ENCODE measurements around the gene ABCG2.

Gene ABCG2

DNA sequence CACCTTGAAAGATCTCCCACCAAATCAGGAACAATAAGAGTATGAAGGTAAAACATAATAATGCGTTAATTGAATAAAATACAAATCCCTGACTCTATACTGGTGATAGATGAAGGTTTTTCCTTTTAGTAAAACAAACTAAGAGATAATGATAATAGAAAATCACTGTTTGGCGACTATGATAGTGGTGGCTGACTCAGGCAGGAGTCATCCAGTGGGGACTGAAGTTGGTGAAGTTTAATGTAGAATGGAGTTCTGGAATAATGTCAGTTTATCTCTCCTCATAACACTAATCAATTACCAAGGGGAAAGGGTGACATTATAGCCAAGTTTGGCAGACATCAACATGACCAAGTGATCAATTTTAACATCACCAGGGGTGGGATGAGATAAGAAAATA lies 21.3 kb downstream of the ABCG2 start:
- TF ChIP-seq TAF1 (IDR thresholded peaks at IDR 0.05; ENCODE audit: borderline replicate concordance, insufficient read depth, low read length) (no peak), POLR2AphosphoS5 (IDR thresholded peaks at IDR 0.05; ENCODE audit: low read depth, low read length) (no peak), SIN3A (IDR thresholded peaks at IDR 0.05; ENCODE audit: borderline replicate concordance, insufficient read depth, low read length) (no peak)
- TF ChIP-seq, protein P1, sequence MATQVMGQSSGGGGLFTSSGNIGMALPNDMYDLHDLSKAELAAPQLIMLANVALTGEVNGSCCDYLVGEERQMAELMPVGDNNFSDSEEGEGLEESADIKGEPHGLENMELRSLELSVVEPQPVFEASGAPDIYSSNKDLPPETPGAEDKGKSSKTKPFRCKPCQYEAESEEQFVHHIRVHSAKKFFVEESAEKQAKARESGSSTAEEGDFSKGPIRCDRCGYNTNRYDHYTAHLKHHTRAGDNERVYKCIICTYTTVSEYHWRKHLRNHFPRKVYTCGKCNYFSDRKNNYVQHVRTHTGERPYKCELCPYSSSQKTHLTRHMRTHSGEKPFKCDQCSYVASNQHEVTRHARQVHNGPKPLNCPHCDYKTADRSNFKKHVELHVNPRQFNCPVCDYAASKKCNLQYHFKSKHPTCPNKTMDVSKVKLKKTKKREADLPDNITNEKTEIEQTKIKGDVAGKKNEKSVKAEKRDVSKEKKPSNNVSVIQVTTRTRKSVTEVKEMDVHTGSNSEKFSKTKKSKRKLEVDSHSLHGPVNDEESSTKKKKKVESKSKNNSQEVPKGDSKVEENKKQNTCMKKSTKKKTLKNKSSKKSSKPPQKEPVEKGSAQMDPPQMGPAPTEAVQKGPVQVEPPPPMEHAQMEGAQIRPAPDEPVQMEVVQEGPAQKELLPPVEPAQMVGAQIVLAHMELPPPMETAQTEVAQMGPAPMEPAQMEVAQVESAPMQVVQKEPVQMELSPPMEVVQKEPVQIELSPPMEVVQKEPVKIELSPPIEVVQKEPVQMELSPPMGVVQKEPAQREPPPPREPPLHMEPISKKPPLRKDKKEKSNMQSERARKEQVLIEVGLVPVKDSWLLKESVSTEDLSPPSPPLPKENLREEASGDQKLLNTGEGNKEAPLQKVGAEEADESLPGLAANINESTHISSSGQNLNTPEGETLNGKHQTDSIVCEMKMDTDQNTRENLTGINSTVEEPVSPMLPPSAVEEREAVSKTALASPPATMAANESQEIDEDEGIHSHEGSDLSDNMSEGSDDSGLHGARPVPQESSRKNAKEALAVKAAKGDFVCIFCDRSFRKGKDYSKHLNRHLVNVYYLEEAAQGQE (IDR thresholded peaks at IDR 0.05; ENCODE audit: insufficient read depth in 1 of 2, low read depth in 2 of 2, low read length in 2 of 2): no peak

DNA sequence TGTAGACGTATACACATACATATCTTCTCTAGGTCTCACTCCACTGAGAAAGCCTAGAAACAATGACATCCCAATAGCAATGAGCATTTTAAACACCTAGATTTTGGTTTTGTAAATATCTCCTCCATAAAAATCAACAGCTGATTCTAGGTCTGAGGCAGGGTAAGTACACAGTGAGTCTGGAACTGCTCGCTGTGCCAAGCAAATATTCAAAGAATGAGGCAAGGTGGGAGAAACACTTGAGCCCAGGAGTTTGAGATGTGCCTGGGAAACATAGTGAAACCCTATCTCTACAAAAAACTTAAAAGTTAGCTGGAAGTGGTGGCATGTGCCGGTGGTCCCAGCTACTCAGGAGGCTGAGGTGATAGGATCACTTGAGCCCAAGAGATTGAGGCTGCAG lies 22.2 kb downstream of the ABCG2 start:
- TF ChIP-seq TAF1 (IDR thresholded peaks at IDR 0.05; ENCODE audit: borderline replicate concordance, insufficient read depth, low read length) (no peak), FOXP2 (optimal IDR thresholded peaks at IDR 0.05; ENCODE audit: borderline replicate concordance, extremely low read depth, extremely low read length, insufficient read depth) (no peak), POLR2AphosphoS5 (IDR thresholded peaks at IDR 0.05; ENCODE audit: low read depth, low read length) (no peak), SIN3A (IDR thresholded peaks at IDR 0.05; ENCODE audit: borderline replicate concordance, insufficient read depth, low read length) (no peak)
- TF ChIP-seq, protein P1 (IDR thresholded peaks at IDR 0.05; ENCODE audit: insufficient read depth in 1 of 2, low read depth in 2 of 2, low read length in 2 of 2): no peak

DNA sequence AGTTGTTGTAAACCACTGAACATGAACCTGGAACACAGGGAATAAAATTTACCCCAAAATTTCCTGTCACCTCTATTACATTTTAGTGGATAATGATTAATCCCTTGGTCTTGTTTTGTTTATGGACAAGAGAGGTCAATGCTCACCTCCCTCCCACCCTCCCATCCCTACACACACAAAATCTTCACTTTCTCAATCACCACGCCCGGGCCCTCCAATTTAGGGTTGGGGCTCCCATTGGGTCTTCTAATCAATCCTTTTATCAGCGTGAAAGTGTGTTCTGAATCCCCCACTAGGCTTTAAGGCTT lies 23.1 kb downstream of the ABCG2 start:
- TF ChIP-seq POLR2AphosphoS5 (IDR thresholded peaks at IDR 0.05; ENCODE audit: low read depth, low read length): no peak
- TF ChIP-seq SIN3A (IDR thresholded peaks at IDR 0.05; ENCODE audit: borderline replicate concordance, insufficient read depth, low read length): no peak
- TF ChIP-seq, protein P1 (IDR thresholded peaks at IDR 0.05; ENCODE audit: insufficient read depth in 1 of 2, low read depth in 2 of 2, low read length in 2 of 2): no peak
- TF ChIP-seq TAF1 (IDR thresholded peaks at IDR 0.05; ENCODE audit: borderline replicate concordance, insufficient read depth, low read length): no peak

DNA sequence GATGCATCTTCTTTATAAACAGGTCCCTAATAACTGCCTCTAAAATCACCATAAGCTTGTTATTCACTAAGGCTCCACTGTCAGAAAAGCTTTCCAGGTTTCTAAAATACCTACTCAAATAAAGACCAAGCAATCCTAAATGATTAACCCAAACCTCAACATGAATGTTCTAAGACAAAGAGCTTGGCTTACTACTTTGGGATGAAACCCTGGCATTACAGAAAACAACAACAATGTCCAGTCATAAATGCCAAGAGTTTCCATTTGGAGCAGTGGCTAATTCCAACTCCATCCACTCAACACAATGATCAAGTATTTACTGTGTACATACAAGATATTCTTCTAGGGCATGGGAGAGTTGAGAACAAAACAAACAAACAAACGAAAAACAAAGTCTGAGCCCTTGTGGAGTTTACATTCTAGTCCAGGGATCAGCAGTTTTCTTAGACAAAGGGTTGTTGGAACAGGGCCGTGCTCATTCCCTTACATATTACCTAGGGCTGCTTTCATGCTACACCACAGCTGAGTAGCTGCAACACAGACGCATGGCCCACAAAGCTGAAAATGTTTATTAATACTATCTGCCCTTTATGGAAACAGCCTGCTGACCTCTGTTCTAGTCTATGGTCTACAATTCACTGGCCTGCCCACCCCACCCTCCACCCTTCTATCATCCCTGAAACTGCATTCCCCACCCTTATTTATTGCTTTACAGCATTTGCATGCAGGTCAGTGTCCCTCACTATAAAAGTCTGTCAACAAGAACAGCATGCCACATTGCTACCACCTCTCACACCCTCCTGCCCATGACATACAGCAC lies 23.7 kb downstream of the ABCG2 start:
- TF ChIP-seq TAF1 (IDR thresholded peaks at IDR 0.05; ENCODE audit: borderline replicate concordance, insufficient read depth, low read length): no peak
- TF ChIP-seq, protein P1 (IDR thresholded peaks at IDR 0.05; ENCODE audit: insufficient read depth in 1 of 2, low read depth in 2 of 2, low read length in 2 of 2): no peak
- TF ChIP-seq FOXP2 (optimal IDR thresholded peaks at IDR 0.05; ENCODE audit: borderline replicate concordance, extremely low read depth, extremely low read length, insufficient read depth): no peak
- TF ChIP-seq POLR2AphosphoS5 (IDR thresholded peaks at IDR 0.05; ENCODE audit: low read depth, low read length): no peak
- TF ChIP-seq SIN3A (IDR thresholded peaks at IDR 0.05; ENCODE audit: borderline replicate concordance, insufficient read depth, low read length): no peak

DNA sequence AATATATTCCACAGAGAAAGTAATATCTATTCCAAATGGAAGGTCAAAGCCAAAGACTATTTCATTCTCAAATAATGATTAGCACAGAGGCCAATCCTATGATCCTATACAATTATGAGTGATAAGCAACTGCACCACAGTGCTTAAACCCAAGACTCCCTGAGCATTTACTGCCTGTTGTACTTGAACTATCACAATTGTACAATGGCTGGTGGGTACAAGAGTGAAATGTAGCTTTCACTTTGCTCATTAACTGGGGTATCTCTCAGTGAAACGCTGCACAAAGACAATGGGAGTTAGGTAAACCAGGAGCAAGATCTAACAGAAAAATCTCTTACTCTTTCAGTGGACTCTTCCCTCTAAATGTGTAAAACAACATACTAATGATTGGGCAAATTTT lies 24.3 kb downstream of the ABCG2 start:
- TF ChIP-seq, protein P1 (IDR thresholded peaks at IDR 0.05; ENCODE audit: insufficient read depth in 1 of 2, low read depth in 2 of 2, low read length in 2 of 2): no peak
- TF ChIP-seq TAF1 (IDR thresholded peaks at IDR 0.05; ENCODE audit: borderline replicate concordance, insufficient read depth, low read length) (no peak), SIN3A (IDR thresholded peaks at IDR 0.05; ENCODE audit: borderline replicate concordance, insufficient read depth, low read length) (no peak), FOXP2 (optimal IDR thresholded peaks at IDR 0.05; ENCODE audit: borderline replicate concordance, extremely low read depth, extremely low read length, insufficient read depth) (no peak), POLR2AphosphoS5 (IDR thresholded peaks at IDR 0.05; ENCODE audit: low read depth, low read length) (no peak)

All from PFSK-1 (cell line).